Smooth muscle cell (in vitro differentiated cells): ENCODE data around the gene UNCX. TPM values are rescaled to one million over a fixed set of nuclear protein-coding genes. Genes with fewer than 3 reads are reported as not detected.
"Not testable (repeated sequence)": the region's sequence is repeated elsewhere in the genome, so short reads cannot be mapped to it uniquely, and the experiment has no call there.

Experiments used
- DNase-seq: peaks from one replicate; lab custom pipeline; 2025; ENCODE audit not compliant: unreplicated experiment; lab: John Stamatoyannopoulos, UW
- H2AFZ ChIP-seq: fragments of 200-600 bp; sonication (generic); 2 replicates; pipeline ENCODE4 v1.6.0; 2016; ENCODE audit warnings: antibody characterized with exemption, low read depth, mild to moderate bottlenecking
- H3F3A ChIP-seq: fragments of 200-600 bp; sonication (generic); 2 replicates; pipeline ENCODE4 v1.6.0; 2017; ENCODE audit warnings: antibody characterized with exemption, low read depth
- H3K27ac ChIP-seq: fragments of 200-600 bp; sonication (generic); 2 replicates; pipeline ENCODE4 v1.5.1; 2016; ENCODE audit warnings: low read depth, mild to moderate bottlenecking
- H3K27me3 ChIP-seq: fragments of 200-600 bp; sonication (generic); 2 replicates; pipeline ENCODE4 v1.6.1; 2016; ENCODE audit warnings: low read depth, mild to moderate bottlenecking
- H3K36me3 ChIP-seq: fragments of 200-600 bp; sonication (generic); 2 replicates; pipeline ENCODE4 v1.5.1; 2016; ENCODE audit warnings: low read depth
- H3K4me1 ChIP-seq: fragments of 200-600 bp; sonication (generic); 2 replicates; pipeline ENCODE4 v1.5.1; 2016; ENCODE audit warnings: low read depth
- H3K4me2 ChIP-seq: fragments of 200-600 bp; sonication (generic); 2 replicates; pipeline ENCODE4 v1.6.0; 2016; ENCODE audit warnings: mild to moderate bottlenecking
- H3K4me3 ChIP-seq: fragments of 200-600 bp; sonication (generic); 2 replicates; pipeline ENCODE4 v1.5.1; 2016; ENCODE audit warnings: mild to moderate bottlenecking
- H3K79me2 ChIP-seq: fragments of 200-600 bp; sonication (generic); 2 replicates; pipeline ENCODE4 v1.6.0; 2016; ENCODE audit warnings: low read depth, mild to moderate bottlenecking
- H3K9ac ChIP-seq: fragments of 200-600 bp; sonication (generic); 2 replicates; pipeline ENCODE4 v1.6.0; 2016; ENCODE audit warnings: low read depth
- H3K9me3 ChIP-seq: fragments of 200-600 bp; sonication (generic); replicated peaks from 2 replicates; pipeline ENCODE4 v1.5.1; 2016; ENCODE audit warnings: low read depth
- H4K20me1 ChIP-seq: fragments of 200-600 bp; sonication (generic); 2 replicates; pipeline ENCODE4 v1.6.0; 2016; ENCODE audit warnings: low read depth
- whole genome bisulfite sequencing: methylation state at CpG from one replicate; pipeline ENCODE4 v1.1.7; 2016; ENCODE audit warnings: low lambda C conversion rate; 5-methylcytosine and 5-hydroxymethylcytosine counted together
- polyA plus RNA-seq: library from polyadenylated mRNA; unstranded; fragments of >200 nt; fragmentation: Nextera tagmentation; extraction: Ambion mirVana; gene quantifications from 2 replicates; pipeline ENCODE4 v1.2.1, GENCODE V29; 2016
- total RNA-seq: library from RNA; depleted of rRNA; stranded (reverse); fragments of >200 nt; gene quantifications from 2 replicates; pipeline ENCODE4 v1.2.3, GENCODE V29; 2014
- TF ChIP-seq, protein P1 (sequence below): fragments of 200-600 bp; sonication (generic); IDR thresholded peaks from 2 replicates; pipeline ENCODE4 v1.5.1; 2017; ENCODE audit warnings: borderline replicate concordance, mild to moderate bottlenecking, antibody characterized with exemption; ENCODE audit not compliant: insufficient read depth, poor library complexity, severe bottlenecking

The UNCX gene
- total and polyA plus RNA-seq, 2 experiments from 2014 or later, result not detected

DNA sequence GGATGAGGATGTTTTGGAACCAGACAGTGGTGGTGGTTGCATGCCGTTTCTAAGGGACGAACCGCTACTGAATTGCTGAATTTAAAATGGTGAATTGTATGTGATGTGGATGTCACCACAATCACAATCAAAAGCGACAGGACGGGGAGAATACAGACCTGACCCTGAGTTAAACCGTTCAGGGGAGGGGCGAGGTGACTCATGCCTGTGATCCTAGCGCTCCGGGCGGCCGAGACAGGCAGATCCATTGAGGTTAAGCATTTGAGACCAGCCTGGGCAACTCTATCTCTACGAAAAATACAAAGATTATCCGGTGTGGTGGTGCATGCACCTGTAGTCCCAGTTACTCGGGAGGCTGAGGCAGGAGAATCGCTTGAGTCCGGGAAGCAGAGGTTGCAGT, 46.4 kb downstream of the UNCX start:
- Histone ChIP-seq H3K4me2 (no peak overlapping the region), H3F3A (no peaks in the 10 kb centered on the region), H3K9me3 (no peaks in the 10 kb centered on the region), H3K27ac (no peak overlapping the region), H3K79me2 (no peaks in the 10 kb centered on the region), H3K27me3 (no peaks in the 10 kb centered on the region), H2AFZ (no peak overlapping the region), H3K36me3 (no peaks in the 10 kb centered on the region), H4K20me1 (no peaks in the 10 kb centered on the region), H3K9ac (no peak overlapping the region), H3K4me3 (no peak overlapping the region), H3K4me1 (no peaks in the 10 kb centered on the region)
- no peak for DNase-seq
- TF ChIP-seq, protein P1, sequence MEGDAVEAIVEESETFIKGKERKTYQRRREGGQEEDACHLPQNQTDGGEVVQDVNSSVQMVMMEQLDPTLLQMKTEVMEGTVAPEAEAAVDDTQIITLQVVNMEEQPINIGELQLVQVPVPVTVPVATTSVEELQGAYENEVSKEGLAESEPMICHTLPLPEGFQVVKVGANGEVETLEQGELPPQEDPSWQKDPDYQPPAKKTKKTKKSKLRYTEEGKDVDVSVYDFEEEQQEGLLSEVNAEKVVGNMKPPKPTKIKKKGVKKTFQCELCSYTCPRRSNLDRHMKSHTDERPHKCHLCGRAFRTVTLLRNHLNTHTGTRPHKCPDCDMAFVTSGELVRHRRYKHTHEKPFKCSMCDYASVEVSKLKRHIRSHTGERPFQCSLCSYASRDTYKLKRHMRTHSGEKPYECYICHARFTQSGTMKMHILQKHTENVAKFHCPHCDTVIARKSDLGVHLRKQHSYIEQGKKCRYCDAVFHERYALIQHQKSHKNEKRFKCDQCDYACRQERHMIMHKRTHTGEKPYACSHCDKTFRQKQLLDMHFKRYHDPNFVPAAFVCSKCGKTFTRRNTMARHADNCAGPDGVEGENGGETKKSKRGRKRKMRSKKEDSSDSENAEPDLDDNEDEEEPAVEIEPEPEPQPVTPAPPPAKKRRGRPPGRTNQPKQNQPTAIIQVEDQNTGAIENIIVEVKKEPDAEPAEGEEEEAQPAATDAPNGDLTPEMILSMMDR, result no peak
- WGBS, result 80% methylated on average over 16 of the region's 16 CpGs

DNA sequence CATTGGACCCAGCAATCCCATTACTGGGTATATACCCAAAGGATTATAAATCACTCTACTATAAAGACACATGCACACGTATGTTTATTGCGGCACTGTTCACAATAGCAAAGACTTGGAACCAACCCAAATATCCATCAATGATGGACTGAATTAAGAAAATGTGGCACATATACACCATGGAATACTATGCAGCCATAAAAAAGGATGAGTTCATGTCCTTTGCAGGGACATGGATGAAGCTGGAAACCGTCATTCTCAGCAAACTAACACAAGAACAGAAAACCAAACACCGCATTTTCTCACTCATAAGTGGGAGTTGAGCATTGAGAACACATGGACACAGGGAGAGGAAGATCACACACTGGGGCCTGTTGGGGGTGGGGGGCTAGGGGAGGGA, 47.2 kb downstream of the UNCX start:
- 81% methylated on average over 4 of the region's 4 CpGs for WGBS
- not testable (repeated sequence) for H3K79me2 ChIP-seq, H3K4me1 ChIP-seq, H3K9ac ChIP-seq, H3K27me3 ChIP-seq, H3K4me3 ChIP-seq, H3K36me3 ChIP-seq, H4K20me1 ChIP-seq, H3F3A ChIP-seq, H3K27ac ChIP-seq, DNase-seq, H3K9me3 ChIP-seq, H2AFZ ChIP-seq, H3K4me2 ChIP-seq

DNA sequence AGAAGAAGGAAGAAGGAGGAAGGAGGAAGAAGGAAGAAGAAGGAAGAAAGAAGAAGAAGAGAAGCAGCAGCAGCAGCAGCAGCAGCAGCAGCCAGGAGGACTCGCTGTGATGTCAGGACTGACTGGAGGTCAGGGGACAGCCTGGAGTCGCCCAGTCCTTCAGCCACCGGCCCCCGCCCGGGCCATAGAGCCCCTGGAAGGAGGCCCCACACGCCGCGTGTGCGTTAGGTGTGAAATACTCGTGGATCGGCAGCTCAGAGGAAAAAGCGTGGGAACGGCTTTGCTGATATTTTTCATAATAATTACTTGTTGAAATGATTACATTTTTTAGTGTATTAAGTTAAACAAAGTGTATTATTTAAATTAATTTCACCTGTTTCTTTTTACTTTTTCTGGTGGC, 48.4 kb downstream of the UNCX start:
- Histone ChIP-seq H3K4me3 (no peak overlapping the region), H2AFZ (no peak overlapping the region), H3K4me1 (no peaks in the 10 kb centered on the region), H3F3A (no peaks in the 10 kb centered on the region), H3K4me2 (no peak overlapping the region), H4K20me1 (no peaks in the 10 kb centered on the region), H3K27ac (no peak overlapping the region), H3K9ac (no peak overlapping the region), H3K36me3 (no peaks in the 10 kb centered on the region), H3K79me2 (no peaks in the 10 kb centered on the region), H3K27me3 (no peaks in the 10 kb centered on the region), H3K9me3 (no peaks in the 10 kb centered on the region)
- no peak for DNase-seq
- TF ChIP-seq, protein P1, result no peak
- WGBS, result 80% methylated on average over 13 of the region's 13 CpGs

DNA sequence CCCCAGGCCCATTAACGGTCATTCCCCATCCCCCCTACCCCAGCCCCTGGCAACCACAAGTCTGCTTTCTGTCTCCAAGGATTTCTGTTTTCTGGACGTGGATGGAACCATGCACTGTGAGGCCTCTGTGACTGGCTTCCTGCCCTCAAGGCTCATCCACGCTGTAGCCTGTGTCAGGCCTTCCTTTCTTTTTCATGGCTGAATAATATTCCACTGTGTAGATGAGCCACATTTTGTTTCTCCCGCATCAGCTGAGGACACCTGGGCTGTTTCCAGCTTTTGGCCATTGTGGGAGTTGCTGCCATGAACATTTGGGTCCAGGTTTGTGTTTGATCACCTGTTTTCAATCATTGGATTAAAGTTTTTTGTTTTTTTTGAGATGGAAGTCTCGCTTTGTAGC, 50.0 kb downstream of the UNCX start:
- Histone ChIP-seq H4K20me1 (no peaks in the 10 kb centered on the region), H3K9me3 (no peaks in the 10 kb centered on the region), H3K4me2 (no peak overlapping the region), H3K27me3 (no peaks in the 10 kb centered on the region), H3F3A (no peaks in the 10 kb centered on the region), H3K4me3 (no peak overlapping the region), H2AFZ (no peak overlapping the region), H3K79me2 (no peaks in the 10 kb centered on the region), H3K36me3 (no peaks in the 10 kb centered on the region), H3K4me1 (no peaks in the 10 kb centered on the region), H3K9ac (no peak overlapping the region), H3K27ac (no peak overlapping the region)
- TF ChIP-seq, protein P1, result no peak
- WGBS, result 95% methylated on average over 5 of the region's 5 CpGs
- no peak for DNase-seq
